ENCODE results near the gene SART3. TPM values are rescaled to one million over a fixed set of nuclear protein-coding genes. Genes with fewer than 3 reads are reported as not detected.
A peak's percentile ranks its signal among the peaks of the same experiment; 100 is the strongest.

Gene SART3
- total RNA-seq, 1 donor from 2014 or later = 34.8 TPM

DNA sequence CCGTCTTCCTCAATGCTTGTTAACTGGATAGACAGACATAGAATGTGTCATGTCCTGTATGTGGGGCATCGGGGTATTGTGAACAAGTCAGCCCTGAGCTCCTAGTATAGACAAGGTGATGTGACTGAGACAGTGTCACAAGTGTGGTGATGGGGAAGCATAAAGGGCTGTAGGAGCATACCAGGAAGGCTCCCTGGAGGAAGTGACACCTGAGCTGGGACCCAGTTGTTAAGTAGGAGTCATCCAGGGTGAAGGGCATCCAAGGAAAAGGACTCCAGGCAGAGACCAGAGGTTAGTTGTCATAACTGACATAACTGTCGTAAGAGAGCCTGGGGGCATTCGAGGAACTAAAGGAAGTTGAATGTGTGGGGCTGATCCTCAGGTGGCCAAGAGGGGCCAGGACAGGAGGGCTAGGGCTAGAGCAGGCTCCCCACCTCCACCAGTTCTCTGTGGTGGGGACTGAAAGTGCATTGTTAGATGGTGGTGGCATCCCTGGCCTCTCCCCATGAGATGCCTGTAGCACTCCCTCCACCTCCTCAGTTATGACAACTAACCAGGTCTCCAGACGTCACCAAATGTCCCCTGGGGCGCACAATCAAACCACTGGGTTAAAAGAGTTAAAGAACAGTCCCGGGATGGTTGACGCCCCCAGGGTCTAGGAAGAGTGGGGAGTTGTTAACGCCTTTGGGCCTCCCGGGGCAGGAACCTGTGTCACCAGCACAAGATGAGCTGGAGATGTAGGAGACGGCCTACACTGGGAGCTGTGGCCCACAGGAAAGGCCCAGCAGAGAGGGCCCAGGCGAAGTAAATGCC lies 43.5 kb downstream of the SART3 start:
- no peak for DNase-seq (ENCODE audit: low spot score)
- H3K27me3 Mint-ChIP-seq (ENCODE audit: low read depth) = no peaks in the 10 kb centered on the region
- TF ChIP-seq, protein P1, sequence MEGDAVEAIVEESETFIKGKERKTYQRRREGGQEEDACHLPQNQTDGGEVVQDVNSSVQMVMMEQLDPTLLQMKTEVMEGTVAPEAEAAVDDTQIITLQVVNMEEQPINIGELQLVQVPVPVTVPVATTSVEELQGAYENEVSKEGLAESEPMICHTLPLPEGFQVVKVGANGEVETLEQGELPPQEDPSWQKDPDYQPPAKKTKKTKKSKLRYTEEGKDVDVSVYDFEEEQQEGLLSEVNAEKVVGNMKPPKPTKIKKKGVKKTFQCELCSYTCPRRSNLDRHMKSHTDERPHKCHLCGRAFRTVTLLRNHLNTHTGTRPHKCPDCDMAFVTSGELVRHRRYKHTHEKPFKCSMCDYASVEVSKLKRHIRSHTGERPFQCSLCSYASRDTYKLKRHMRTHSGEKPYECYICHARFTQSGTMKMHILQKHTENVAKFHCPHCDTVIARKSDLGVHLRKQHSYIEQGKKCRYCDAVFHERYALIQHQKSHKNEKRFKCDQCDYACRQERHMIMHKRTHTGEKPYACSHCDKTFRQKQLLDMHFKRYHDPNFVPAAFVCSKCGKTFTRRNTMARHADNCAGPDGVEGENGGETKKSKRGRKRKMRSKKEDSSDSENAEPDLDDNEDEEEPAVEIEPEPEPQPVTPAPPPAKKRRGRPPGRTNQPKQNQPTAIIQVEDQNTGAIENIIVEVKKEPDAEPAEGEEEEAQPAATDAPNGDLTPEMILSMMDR (IDR thresholded peaks at IDR 0.05) = no peak
- H3K4me3 Mint-ChIP-seq (ENCODE audit: unreplicated experiment) = no peak overlapping the region
- peaks cover 26% of the 10 kb centered on the region for H3K4me1 Mint-ChIP-seq (ENCODE audit: low read depth)
- H3K27ac Mint-ChIP-seq (ENCODE audit: unreplicated experiment) = no peak overlapping the region
- H3K9me3 Mint-ChIP-seq (ENCODE audit: low read depth) = no peaks in the 10 kb centered on the region
- peaks cover 13% of the 10 kb centered on the region for H3K36me3 Mint-ChIP-seq (ENCODE audit: low read depth)

DNA sequence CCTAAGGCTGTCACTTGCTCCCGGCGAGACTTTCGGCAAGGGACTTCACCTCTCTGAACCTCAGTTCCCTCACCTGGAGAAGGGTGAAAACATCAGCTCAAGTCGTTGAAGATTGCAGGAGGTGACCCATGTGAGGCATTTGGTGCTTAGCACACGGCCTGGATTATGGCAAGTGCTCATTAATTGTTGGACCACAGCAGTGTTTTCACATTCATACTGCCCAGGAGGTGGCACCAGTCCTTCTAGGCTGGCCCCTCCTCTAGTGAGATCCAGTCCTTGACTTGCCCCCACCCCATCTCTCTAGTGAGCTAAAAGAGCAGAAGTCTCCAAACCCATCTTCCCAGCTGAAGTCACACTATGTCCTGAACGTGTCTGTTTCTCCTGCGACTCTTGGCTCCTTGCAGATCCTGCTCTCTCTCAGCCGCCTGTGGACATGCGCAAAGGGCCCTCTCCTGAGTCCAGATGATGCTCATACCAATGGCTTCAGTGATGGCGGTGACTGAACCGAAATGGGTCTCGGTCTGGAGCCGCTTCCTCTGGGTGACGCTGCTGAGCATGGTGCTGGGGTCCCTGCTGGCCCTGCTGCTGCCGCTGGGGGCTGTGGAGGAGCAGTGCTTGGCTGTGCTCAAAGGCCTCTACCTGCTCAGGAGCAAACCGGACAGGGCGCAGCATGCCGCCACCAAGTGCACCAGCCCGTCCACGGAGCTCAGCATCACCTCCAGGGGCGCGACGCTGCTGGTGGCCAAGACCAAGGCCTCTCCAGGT lies 44.3 kb downstream of the SART3 start:
- H3K27ac Mint-ChIP-seq (ENCODE audit: unreplicated experiment) = no peak overlapping the region
- DNase-seq (ENCODE audit: low spot score) = no peak
- H3K9me3 Mint-ChIP-seq (ENCODE audit: low read depth) = no peaks in the 10 kb centered on the region
- peaks cover 32% of the 10 kb centered on the region for H3K4me1 Mint-ChIP-seq (ENCODE audit: low read depth)
- H3K4me3 Mint-ChIP-seq (ENCODE audit: unreplicated experiment) = no peak overlapping the region
- TF ChIP-seq, protein P1 (IDR thresholded peaks at IDR 0.05) = peak; percentile 40
- H3K36me3 Mint-ChIP-seq (ENCODE audit: low read depth) = peaks cover 10% of the 10 kb centered on the region
- H3K27me3 Mint-ChIP-seq (ENCODE audit: low read depth) = no peaks in the 10 kb centered on the region

- H3K27ac Mint-ChIP-seq (ENCODE audit: unreplicated experiment) = peak overlapping the region; percentile 69
- peak overlapping the region; percentile 90 for H3K4me3 Mint-ChIP-seq (ENCODE audit: unreplicated experiment)
- peaks cover 8% of the 10 kb centered on the region for H3K36me3 Mint-ChIP-seq (ENCODE audit: low read depth)
- TF ChIP-seq, protein P1 (IDR thresholded peaks at IDR 0.05) = no peak
- H3K27me3 Mint-ChIP-seq (ENCODE audit: low read depth) = no peaks in the 10 kb centered on the region
- no peak for DNase-seq (ENCODE audit: low spot score)
- H3K9me3 Mint-ChIP-seq (ENCODE audit: low read depth) = no peaks in the 10 kb centered on the region
- H3K4me1 Mint-ChIP-seq (ENCODE audit: low read depth) = peaks cover 36% of the 10 kb centered on the region
Observed at GRCh38 chr12:108515916-108516315, 45.1 kb downstream of the SART3 start.

- Mint-ChIP-seq H3K36me3 (ENCODE audit: low read depth) (peaks cover 8% of the 10 kb centered on the region), H3K4me3 (ENCODE audit: unreplicated experiment) (peak within 1 kb of the TSS; percentile 90), H3K27me3 (ENCODE audit: low read depth) (no peaks in the 10 kb centered on the region), H3K27ac (ENCODE audit: unreplicated experiment) (peak within 1 kb of the TSS; percentile 89), H3K9me3 (ENCODE audit: low read depth) (no peaks in the 10 kb centered on the region), H3K4me1 (ENCODE audit: low read depth) (peaks cover 36% of the 10 kb centered on the region)
- DNase-seq (ENCODE audit: low spot score) = peak; percentile 100
- TF ChIP-seq, protein P1 (IDR thresholded peaks at IDR 0.05) = no peak
Observed at GRCh38 chr12:108514973-108515814, 45.8 kb downstream of the SART3 start, which contains the start of gene FICD. TSS of gene FICD (plus strand) at chr12:108515277. CDS start at chr12:108516973, 1,696 bp downstream.

All from chondrocyte (in vitro differentiated cells).